ENCODE measurements around the gene MAB21L4. TPM values are rescaled to one million over a fixed set of nuclear protein-coding genes. Genes with fewer than 3 reads are reported as not detected.

The MAB21L4 gene
- total RNA-seq, 1 donor from 2014 or later = not detected

- no peaks in the 10 kb centered on the region for H3K9me3 Mint-ChIP-seq
- peaks cover 5% of the 10 kb centered on the region for H3K27me3 Mint-ChIP-seq (ENCODE audit: low read depth)
- H3K27ac Mint-ChIP-seq (ENCODE audit: unreplicated experiment) = no peak overlapping the region
- H3K4me1 Mint-ChIP-seq = no peaks in the 10 kb centered on the region
- H3K36me3 Mint-ChIP-seq (ENCODE audit: low read depth) = no peaks in the 10 kb centered on the region
- no peak for DNase-seq (ENCODE audit: low read depth, low spot score)
- TF ChIP-seq CTCF (conservative IDR thresholded peaks at IDR 0.05) = no peak
- no peak overlapping the region for H3K4me3 Mint-ChIP-seq
Measured at GRCh38 chr2:240903191-240904060, 7.5 kb upstream of the MAB21L4 start.

- Mint-ChIP-seq H3K27ac (ENCODE audit: unreplicated experiment) (peak overlapping the region; percentile 27), H3K9me3 (no peaks in the 10 kb centered on the region), H3K36me3 (ENCODE audit: low read depth) (no peaks in the 10 kb centered on the region), H3K4me1 (no peaks in the 10 kb centered on the region), H3K4me3 (no peak overlapping the region), H3K27me3 (ENCODE audit: low read depth) (peaks cover 5% of the 10 kb centered on the region)
- no peak for TF ChIP-seq CTCF (conservative IDR thresholded peaks at IDR 0.05)
- no peak for DNase-seq (ENCODE audit: low read depth, low spot score)
Measured at GRCh38 chr2:240902615-240903041, 6.7 kb upstream of the MAB21L4 start.

GRCh38 chr2:240901986-240902614 is 6.1 kb upstream of the MAB21L4 start:
- no peak for TF ChIP-seq CTCF (conservative IDR thresholded peaks at IDR 0.05)
- no peaks in the 10 kb centered on the region for H3K36me3 Mint-ChIP-seq (ENCODE audit: low read depth)
- H3K4me1 Mint-ChIP-seq = no peaks in the 10 kb centered on the region
- H3K27ac Mint-ChIP-seq (ENCODE audit: unreplicated experiment) = peak overlapping the region; percentile 50
- no peak for DNase-seq (ENCODE audit: low read depth, low spot score)
- no peaks in the 10 kb centered on the region for H3K9me3 Mint-ChIP-seq
- peaks cover 1% of the 10 kb centered on the region for H3K27me3 Mint-ChIP-seq (ENCODE audit: low read depth)
- no peak overlapping the region for H3K4me3 Mint-ChIP-seq

DNA sequence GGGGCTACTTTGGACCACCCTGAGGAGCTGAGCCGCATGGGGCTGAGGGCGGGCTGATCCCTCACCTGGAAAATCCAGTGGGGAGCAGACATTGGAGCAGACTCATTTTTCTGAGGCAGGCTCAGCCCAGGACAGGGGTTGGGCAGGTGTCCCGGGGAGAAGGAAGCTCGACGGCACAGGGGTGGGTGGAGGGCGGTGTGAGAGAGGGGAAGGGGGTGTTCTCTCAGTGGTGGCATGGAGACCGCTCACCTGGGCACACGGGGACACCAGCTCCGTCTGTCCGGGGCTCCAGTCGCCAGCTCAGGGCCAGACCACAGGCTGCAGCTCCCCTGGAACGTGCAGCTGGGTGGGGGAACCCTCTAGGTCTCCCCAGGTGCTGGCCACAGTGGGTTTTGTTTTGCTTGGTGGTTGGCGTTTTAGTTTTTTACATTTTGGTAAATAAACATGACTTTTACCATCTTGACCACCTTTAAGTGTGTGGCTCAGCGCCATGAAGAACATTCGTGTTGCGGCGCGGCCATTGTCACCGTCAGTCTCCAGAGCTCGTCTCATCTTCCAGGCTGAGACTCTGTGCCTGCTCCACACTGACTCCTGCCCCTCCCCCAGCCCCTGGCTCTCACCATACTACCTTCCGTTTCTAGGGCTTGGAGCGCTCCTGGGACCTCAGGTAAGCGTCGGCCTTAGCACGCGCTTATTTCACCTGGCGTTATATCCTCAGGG is 4.3 kb upstream of the MAB21L4 start:
- H3K27me3 Mint-ChIP-seq (ENCODE audit: low read depth) = no peaks in the 10 kb centered on the region
- no peaks in the 10 kb centered on the region for H3K36me3 Mint-ChIP-seq (ENCODE audit: low read depth)
- no peak for TF ChIP-seq CTCF (conservative IDR thresholded peaks at IDR 0.05)
- H3K4me3 Mint-ChIP-seq = no peak overlapping the region
- H3K4me1 Mint-ChIP-seq = no peaks in the 10 kb centered on the region
- H3K9me3 Mint-ChIP-seq = no peaks in the 10 kb centered on the region
- H3K27ac Mint-ChIP-seq (ENCODE audit: unreplicated experiment) = no peak overlapping the region
- no peak for DNase-seq (ENCODE audit: low read depth, low spot score)

DNA sequence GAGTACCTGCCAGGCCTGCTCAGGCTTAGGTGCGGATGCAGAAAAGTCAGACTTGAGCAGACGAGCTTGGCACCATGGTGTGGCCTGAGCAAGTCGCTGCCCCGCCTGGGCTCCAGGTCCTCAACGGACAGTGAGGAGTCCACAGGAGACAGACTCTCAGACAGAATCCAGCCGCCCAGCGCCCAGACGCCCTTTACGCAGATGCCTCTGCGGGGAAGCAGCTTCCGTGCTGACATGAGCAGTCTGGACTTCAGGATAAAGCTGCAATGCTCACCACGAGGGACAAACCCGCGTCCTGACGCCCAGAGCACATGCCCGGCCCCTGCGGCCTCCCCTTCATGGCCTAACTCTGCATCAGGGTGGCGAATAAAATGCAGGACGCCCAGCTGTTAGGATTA is 3.5 kb upstream of the MAB21L4 start:
- Mint-ChIP-seq H3K4me3 (no peak overlapping the region), H3K27me3 (ENCODE audit: low read depth) (no peaks in the 10 kb centered on the region), H3K9me3 (no peaks in the 10 kb centered on the region), H3K27ac (ENCODE audit: unreplicated experiment) (no peak overlapping the region), H3K36me3 (ENCODE audit: low read depth) (no peaks in the 10 kb centered on the region), H3K4me1 (no peaks in the 10 kb centered on the region)
- no peak for DNase-seq (ENCODE audit: low read depth, low spot score)
- TF ChIP-seq CTCF (conservative IDR thresholded peaks at IDR 0.05) = no peak

Data from neural crest cell (in vitro differentiated cells).